GM23338 (cell line): ENCODE data around the gene ACSBG1.

Source experiments
- CREB1 ChIP-seq: fragments of 250-450 bp; sonication (Bioruptor Pico); IDR thresholded peaks from 2 replicates; pipeline ENCODE4 v1.5.0; 2020; ENCODE audit warnings: low read depth, mild to moderate bottlenecking, moderate library complexity
- CTCF ChIP-seq, 2 experiments: fragments of 200-600 bp in 1 of 2; sonication (generic) in 1 of 2; conservative IDR thresholded peaks; 2 replicates each; pipeline versions ENCODE4 v1.5.1 to v1.6.1; 2016 to 2017; ENCODE audit warnings: antibody characterized with exemption in 2 of 2, low read depth in 2 of 2, mild to moderate bottlenecking in 2 of 2, moderate library complexity in 1 of 2
- JUNB ChIP-seq: IDR thresholded peaks from one replicate; pipeline ENCODE4 v1.6.1; 2016; ENCODE audit warnings: antibody characterized with exemption; ENCODE audit not compliant: unreplicated experiment

GRCh38 chr15:78260489-78260888, 26.1 kb upstream of the ACSBG1 start:
- no peak for TF ChIP-seq CTCF (conservative IDR thresholded peaks at IDR 0.05; ENCODE audit: low read depth in 2 of 2)
- TF ChIP-seq JUNB: no peak
- TF ChIP-seq CREB1 (CRISPR knock-in tag): no peak
